ENCODE data around the gene USP38. TPM values are rescaled to one million over a fixed set of nuclear protein-coding genes. Genes with fewer than 3 reads are reported as not detected.
"Not testable (repeated sequence)": the region's sequence is repeated elsewhere in the genome, so short reads cannot be mapped to it uniquely, and the experiment has no call there.

The USP38 gene
- total RNA-seq, result 32.7 and 33.3 TPM in 2 replicates

GRCh38 chr4:143184503-143185252 is at the start of gene USP38:
TSS of gene USP38 (plus strand) at chr4:143184917. CDS start at chr4:143185451, 534 bp downstream.
- intact Hi-C loops (cut with micrococcal nuclease), result loop anchor here (1.0 to 10.0 kb wide), 13 partner anchors 152 to 1994 kb away; partner anchors contain the start of genes ABCE1, ANAPC10, GAB1 and IL15

- intact Hi-C loops (cut with micrococcal nuclease), result no loop called here
Measured at GRCh38 chr4:143135358-143135757, 49.4 kb upstream of the USP38 start.

GRCh38 chr4:143140696-143141095 is 44.0 kb upstream of the USP38 start:
- intact Hi-C loops (cut with micrococcal nuclease), result no loop called here

GRCh38 chr4:143148521-143148920 is 36.2 kb upstream of the USP38 start:
- intact Hi-C loops (cut with micrococcal nuclease), result no loop called here

GRCh38 chr4:143156853-143157252 is 27.9 kb upstream of the USP38 start:
- intact Hi-C loops (cut with micrococcal nuclease), result no loop called here

- intact Hi-C loops (cut with micrococcal nuclease), result no loop called here
Measured at GRCh38 chr4:143163614-143164013, 21.1 kb upstream of the USP38 start.

- intact Hi-C loops (cut with micrococcal nuclease), result not testable (repeated sequence)
Measured at GRCh38 chr4:143166722-143167121, 18.0 kb upstream of the USP38 start.

- intact Hi-C loops (cut with micrococcal nuclease), result no loop called here
Measured at GRCh38 chr4:143178923-143179322, 5.8 kb upstream of the USP38 start.

GRCh38 chr4:143183513-143184216 is 1.1 kb upstream of the USP38 start:
- intact Hi-C loops (cut with micrococcal nuclease), result loop anchor here (1.0 to 10.0 kb wide), 11 partner anchors 153 to 1995 kb away; partner anchors contain the start of genes ABCE1, ANAPC10, GAB1 and IL15

GRCh38 chr4:143184217-143184502 is 557 bp upstream of the USP38 start:
- intact Hi-C loops (cut with micrococcal nuclease), result loop anchor here (1.0 to 10.0 kb wide), 11 partner anchors 153 to 1995 kb away; partner anchors contain the start of genes ABCE1, ANAPC10, GAB1 and IL15

- intact Hi-C loops (cut with micrococcal nuclease), result loop anchor here (1.0 to 10.0 kb wide), 10 partner anchors 151 to 1993 kb away; partner anchors contain the start of genes ABCE1, ANAPC10, GAB1 and IL15
Measured at GRCh38 chr4:143185253-143186107, 763 bp downstream of the USP38 start.

GRCh38 chr4:143186212-143186611 is 1.5 kb downstream of the USP38 start:
- intact Hi-C loops (cut with micrococcal nuclease), result loop anchor here (1.0 to 10.0 kb wide), 5 partner anchors 339 to 1879 kb away; partner anchors contain the start of gene INPP4B

GRCh38 chr4:143186649-143187048 is 1.9 kb downstream of the USP38 start:
- intact Hi-C loops (cut with micrococcal nuclease), result loop anchor here (1.0 to 10.0 kb wide), 5 partner anchors 340 to 1879 kb away; partner anchors contain the start of gene INPP4B

GRCh38 chr4:143188136-143189088 is 3.7 kb downstream of the USP38 start:
- intact Hi-C loops (cut with micrococcal nuclease), result loop anchor here (1.0 to 10.0 kb wide), 7 partner anchors 9 to 1881 kb away; partner anchors contain the start of gene SMARCA5

- intact Hi-C loops (cut with micrococcal nuclease), result loop anchor here (1.0 to 10.0 kb wide), 7 partner anchors 8 to 1882 kb away; partner anchors contain the start of gene SMARCA5
Measured at GRCh38 chr4:143189528-143189927, 4.8 kb downstream of the USP38 start.

GRCh38 chr4:143195581-143195980 is 10.9 kb downstream of the USP38 start:
- intact Hi-C loops (cut with micrococcal nuclease), result no loop called here

- intact Hi-C loops (cut with micrococcal nuclease), result no loop called here
Measured at GRCh38 chr4:143196323-143196722, 11.6 kb downstream of the USP38 start.

GRCh38 chr4:143199503-143199902 is 14.8 kb downstream of the USP38 start:
- intact Hi-C loops (cut with micrococcal nuclease), result no loop called here

- intact Hi-C loops (cut with micrococcal nuclease), result loop anchor here (2.0 kb wide), 1 partner anchor 14 kb away; no protein-coding TSS in a partner anchor
Measured at GRCh38 chr4:143202824-143203223, 18.1 kb downstream of the USP38 start.

GRCh38 chr4:143203577-143203976 is 18.9 kb downstream of the USP38 start:
- intact Hi-C loops (cut with micrococcal nuclease), result loop anchor here (2.0 kb wide), 1 partner anchor 15 kb away; no protein-coding TSS in a partner anchor

All from T-helper 1 cell treated with Interleukin-12 subunit alpha and Interleukin-12 subunit beta and Interleukin-4 antibody, amounts not matched to agents 30 ng/mL and 1 ng/mL, for 36 hours (primary cell).